Liver (tissue), 9 donors: ENCODE data around the gene ETV3L. TPM values are rescaled to one million over a fixed set of nuclear protein-coding genes. Genes with fewer than 3 reads are reported as not detected.

Source experiments
- DNase-seq: peaks from one replicate; pipeline ENCODE4 v3.0.0-alpha.2; 2017; ENCODE audit warnings: low spot score
- H3K27ac ChIP-seq, 2 donors: one replicate each; pipeline ENCODE4 v1.7.0; 2013; ENCODE audit warnings: inconsistent platforms in 2 of 2, low read length in 2 of 2, control low read depth in 1 of 2, low read depth in 1 of 2, mild to moderate bottlenecking in 1 of 2
- H3K27me3 ChIP-seq, 4 donors: one replicate each; pipeline versions ENCODE4 v1.6.1 to v1.7.0; 2013; ENCODE audit warnings: low read length in 3 of 4, inconsistent platforms in 1 of 4, mild to moderate bottlenecking in 1 of 4, moderate library complexity in 1 of 4; ENCODE audit not compliant: control insufficient read depth in 4 of 4, insufficient read depth in 4 of 4
- H3K36me3 ChIP-seq, 4 donors: one replicate each; pipeline versions ENCODE4 v1.6.1 to v1.7.0; 2013; ENCODE audit warnings: low read length in 3 of 4, mild to moderate bottlenecking in 3 of 4, low read depth in 1 of 4, moderate library complexity in 1 of 4; ENCODE audit not compliant: control insufficient read depth in 4 of 4, insufficient read depth in 3 of 4
- H3K4me1 ChIP-seq, 4 donors: one replicate each; pipeline versions ENCODE4 v1.6.1 to v1.7.0; 2013; ENCODE audit warnings: low read length in 3 of 4, mild to moderate bottlenecking in 3 of 4, moderate library complexity in 1 of 4; ENCODE audit not compliant: control insufficient read depth in 4 of 4, insufficient read depth in 4 of 4
- H3K4me3 ChIP-seq, 3 donors: one replicate each; pipeline versions ENCODE4 v1.6.1 to v1.7.0; 2013; ENCODE audit warnings: low read length in 3 of 3, control low read depth in 1 of 3, low read depth in 1 of 3, mild to moderate bottlenecking in 1 of 3
- H3K9ac ChIP-seq, 2 donors: one replicate each; pipeline ENCODE4 v1.7.0; 2013; ENCODE audit warnings: low read length in 2 of 2, mild to moderate bottlenecking in 2 of 2, moderate library complexity in 2 of 2, control low read depth in 1 of 2, low read depth in 1 of 2
- H3K9me3 ChIP-seq, 4 donors: one replicate each; pipeline versions ENCODE4 v1.6.1 to v1.7.0; 2013; ENCODE audit warnings: low read length in 3 of 4; ENCODE audit not compliant: control insufficient read depth in 4 of 4
- ATF3 ChIP-seq: IDR thresholded peaks from 2 replicates; pipeline ENCODE4 v1.6.1; 2016; ENCODE audit warnings: antibody characterized with exemption
- CTCF ChIP-seq: fragments of 150-350 bp; IDR thresholded peaks from 2 replicates; pipeline ENCODE4 v1.5.1; 2017; ENCODE audit warnings: improper control_type of control experiment, low read depth, low read length; ENCODE audit not compliant: missing input control
- EGR1 ChIP-seq, 2 donors: IDR thresholded peaks; 2 replicates each; pipeline ENCODE4 v1.6.1; 2016 to 2018; ENCODE audit warnings: antibody characterized with exemption in 2 of 2, low read depth in 2 of 2
- FOXA1 ChIP-seq: IDR thresholded peaks from 2 replicates; pipeline ENCODE4 v1.6.1; 2016; ENCODE audit warnings: antibody characterized with exemption
- FOXA2 ChIP-seq: IDR thresholded peaks from 2 replicates; pipeline ENCODE4 v1.6.1; 2016; ENCODE audit warnings: antibody characterized with exemption
- GABPA ChIP-seq, 2 donors: IDR thresholded peaks in 1 of 2; conservative IDR thresholded peaks in 1 of 2; 2 replicates each; pipeline ENCODE4 v1.6.1; 2016; ENCODE audit warnings: antibody characterized with exemption in 2 of 2, mild to moderate bottlenecking in 1 of 2, moderate library complexity in 1 of 2
- HNF4A ChIP-seq, 2 donors: conservative IDR thresholded peaks; 2 replicates each; pipeline ENCODE4 v1.6.1; 2016; ENCODE audit warnings: antibody characterized with exemption in 2 of 2, mild to moderate bottlenecking in 2 of 2
- HNF4G ChIP-seq: IDR thresholded peaks from 2 replicates; pipeline ENCODE4 v1.6.1; 2016; ENCODE audit warnings: antibody characterized with exemption
- JUND ChIP-seq, 2 donors: IDR thresholded peaks; 2 replicates each; pipeline ENCODE4 v1.6.1; 2016; ENCODE audit warnings: antibody characterized with exemption in 2 of 2
- MAX ChIP-seq: IDR thresholded peaks from 2 replicates; pipeline ENCODE4 v1.6.1; 2016; ENCODE audit warnings: antibody characterized with exemption
- NR2F2 ChIP-seq: IDR thresholded peaks from 2 replicates; pipeline ENCODE4 v1.6.1; 2016; ENCODE audit warnings: antibody characterized with exemption
- RAD21 ChIP-seq, 2 donors: IDR thresholded peaks; 2 replicates each; pipeline ENCODE4 v1.6.1; 2016; ENCODE audit warnings: antibody characterized with exemption in 2 of 2, mild to moderate bottlenecking in 2 of 2
- REST ChIP-seq: IDR thresholded peaks from 2 replicates; pipeline ENCODE4 v1.6.1; 2016; ENCODE audit warnings: antibody characterized with exemption, mild to moderate bottlenecking
- RXRA ChIP-seq, 2 donors: IDR thresholded peaks; 2 replicates each; pipeline ENCODE4 v1.6.1; 2017 to 2018; ENCODE audit warnings: antibody characterized with exemption in 2 of 2, mild to moderate bottlenecking in 1 of 2
- SP1 ChIP-seq: IDR thresholded peaks from 2 replicates; pipeline ENCODE4 v1.6.1; 2018; ENCODE audit warnings: antibody characterized with exemption, mild to moderate bottlenecking
- TAF1 ChIP-seq: conservative IDR thresholded peaks from 2 replicates; pipeline ENCODE4 v1.6.1; 2016; ENCODE audit warnings: antibody characterized with exemption, mild to moderate bottlenecking
- YY1 ChIP-seq: IDR thresholded peaks from 2 replicates; pipeline ENCODE4 v1.6.1; 2016; ENCODE audit warnings: antibody characterized with exemption, mild to moderate bottlenecking
- ZBTB33 ChIP-seq: IDR thresholded peaks from 2 replicates; pipeline ENCODE4 v1.6.1; 2016; ENCODE audit warnings: antibody characterized with exemption
- WGBS: extraction: QIAGEN DNeasy Blood & Tissue Kit; methylation state at CpG from one replicate; pipeline ENCODE4 v1.1.7; 2013; 5-methylcytosine and 5-hydroxymethylcytosine counted together
- polyA plus RNA-seq, 2 donors: library from polyadenylated mRNA; stranded (reverse) in 1 of 2; unstranded in 1 of 2; fragments of 200-250 nt in 1 of 2; fragments of >200 nt in 1 of 2; fragmentation: Nextera tagmentation in 1 of 2; extraction: Ambion mirVana in 1 of 2; gene quantifications; one replicate each; pipeline versions ENCODE4 v1.2.1 to v1.2.3, GENCODE V29; 2013 to 2015
- total RNA-seq, 2 donors: library from RNA; depleted of rRNA; stranded (reverse); fragments of >200 nt; gene quantifications; one replicate each; pipeline ENCODE4 v1.2.3, GENCODE V29; 2014
- donor health status: healthy.
- donor health status: healthy.
- donor health status: healthy.
- donor health status: healthy.
- donor health status: healthy.

Gene ETV3L
- total and polyA plus RNA-seq, 4 donors: not detected

- Histone ChIP-seq H3K9ac (no peak overlapping the region), H3K27me3 (no peaks in the 10 kb centered on the region), H3K4me1 (peaks cover 9 to 18% (median 16%) of the 10 kb centered on the region in 4 donors), H3K27ac (no peak overlapping the region), H3K4me3 (no peak overlapping the region), H3K9me3 (no peaks in the 10 kb centered on the region), H3K36me3 (peaks cover 8 to 63% (median 59%) of the 10 kb centered on the region in 4 donors)
- DNase-seq: no peak
- WGBS: 84% methylated on average over 5 of the region's 5 CpGs
- TF ChIP-seq GABPA (IDR thresholded peaks at IDR 0.05 in 1 of 2, conservative IDR thresholded peaks at IDR 0.05 in 1 of 2): no peak
- TF ChIP-seq RAD21 (IDR thresholded peaks at IDR 0.05): no peak
- TF ChIP-seq YY1: no peak
- no peak for TF ChIP-seq JUND (IDR thresholded peaks at IDR 0.05)
- no peak for TF ChIP-seq TAF1
- no peak for TF ChIP-seq ATF3
- TF ChIP-seq EGR1 (IDR thresholded peaks at IDR 0.05; ENCODE audit: low read depth in 2 of 2): no peak
- no peak for TF ChIP-seq NR2F2
- TF ChIP-seq HNF4A (conservative IDR thresholded peaks at IDR 0.05): no peak
- TF ChIP-seq HNF4G: no peak
- no peak for TF ChIP-seq FOXA1
- no peak for TF ChIP-seq SP1
- TF ChIP-seq ZBTB33: no peak
- TF ChIP-seq REST: no peak
- no peak for TF ChIP-seq RXRA (IDR thresholded peaks at IDR 0.05)
Observed at GRCh38 chr1:157132111-157132510, 32.5 kb upstream of the ETV3L start.

- no peak for DNase-seq
- Histone ChIP-seq H3K4me1 (peaks cover 8 to 10% (median 8%) of the 10 kb centered on the region in 4 donors), H3K27ac (no peak overlapping the region), H3K4me3 (no peak overlapping the region), H3K27me3 (no peaks in the 10 kb centered on the region), H3K9ac (no peak overlapping the region), H3K9me3 (no peaks in the 10 kb centered on the region), H3K36me3 (peaks cover 9 to 63% (median 60%) of the 10 kb centered on the region in 4 donors)
- 83% methylated on average over 4 of the region's 4 CpGs for WGBS
- no peak for TF ChIP-seq FOXA1
- TF ChIP-seq GABPA (IDR thresholded peaks at IDR 0.05 in 1 of 2, conservative IDR thresholded peaks at IDR 0.05 in 1 of 2): no peak
- TF ChIP-seq MAX: no peak
- no peak for TF ChIP-seq CTCF
- TF ChIP-seq JUND (IDR thresholded peaks at IDR 0.05): no peak
- TF ChIP-seq FOXA2: no peak
- TF ChIP-seq HNF4G: no peak
- TF ChIP-seq YY1: no peak
- no peak for TF ChIP-seq REST
- no peak for TF ChIP-seq RXRA (IDR thresholded peaks at IDR 0.05)
- TF ChIP-seq ATF3: no peak
- no peak for TF ChIP-seq ZBTB33
- no peak for TF ChIP-seq TAF1
- no peak for TF ChIP-seq HNF4A (conservative IDR thresholded peaks at IDR 0.05)
Observed at GRCh38 chr1:157131281-157131680, 31.7 kb upstream of the ETV3L start.
